GM18858 (cell line): Measurements from ENCODE around the gene AEN.
"Not testable (repeated sequence)": the region's sequence is repeated elsewhere in the genome, so short reads cannot be mapped to it uniquely, and the experiment has no call there.

Experiments
- ATAC-seq: cut with Tn5 transposase; IDR thresholded peaks from one replicate; pipeline ENCODE4 v1.9.1; 2021; ENCODE audit not compliant: unreplicated experiment

AEN gene

DNA sequence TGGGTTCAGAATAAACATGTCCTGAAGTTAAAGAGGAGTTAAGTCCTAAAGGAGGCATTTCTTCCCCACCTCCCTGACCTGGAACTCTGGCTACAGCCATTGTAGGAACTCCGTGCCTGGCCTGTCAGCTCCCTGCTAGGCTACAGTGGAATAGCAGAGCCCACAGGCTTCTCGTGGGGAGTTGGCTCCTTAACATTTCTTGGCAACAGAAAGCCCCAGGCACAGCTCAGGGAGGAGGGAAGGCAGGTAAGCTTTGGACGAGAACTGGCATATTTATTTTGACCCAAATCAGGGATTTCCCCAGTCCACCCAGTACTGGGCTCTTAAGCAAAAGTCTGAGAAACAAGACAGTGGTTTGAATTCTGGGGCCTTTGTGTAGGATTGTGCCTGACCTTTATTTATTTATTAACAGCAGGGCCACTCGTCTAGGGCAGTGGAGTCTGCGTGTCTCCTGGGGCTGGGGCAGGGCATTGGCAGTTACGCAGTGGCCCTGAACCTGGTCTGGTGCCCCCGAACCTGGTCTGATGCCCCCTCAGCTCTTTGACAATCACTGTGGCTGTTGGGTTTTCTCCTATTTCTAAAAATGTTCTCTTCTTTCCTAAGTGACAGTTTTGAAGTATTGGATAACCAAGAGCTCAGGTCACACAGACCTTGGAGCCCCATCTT lies 9.8 kb downstream of the AEN start:
- ATAC-seq, result no peak

DNA sequence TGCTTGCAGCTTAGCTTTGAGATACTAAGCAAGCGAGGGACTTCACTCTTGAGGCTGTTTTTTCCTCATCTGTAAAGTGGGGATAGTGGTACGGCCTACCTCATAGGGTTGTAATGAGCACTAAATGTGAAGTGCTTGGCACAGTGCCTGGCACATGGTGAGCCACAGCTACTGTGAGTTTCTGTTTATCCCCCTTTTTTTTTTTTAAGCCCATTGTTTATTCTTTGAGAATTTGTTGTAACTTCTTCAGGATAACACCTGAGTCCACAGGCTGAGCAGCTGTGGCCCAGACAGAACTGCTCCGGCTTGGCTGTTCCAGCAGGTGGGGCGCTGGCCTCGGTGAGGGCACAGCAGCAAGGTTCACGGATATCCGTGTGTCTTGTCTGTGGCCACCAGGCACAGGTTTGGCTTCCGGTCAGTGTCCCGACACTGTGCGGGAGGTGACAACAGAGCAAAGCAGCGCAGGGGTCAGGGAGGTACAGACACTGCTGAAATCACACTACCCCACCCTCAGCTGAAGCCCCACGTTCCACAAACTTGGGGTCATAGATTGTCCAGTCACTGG lies 10.4 kb downstream of the AEN start:
- no peak for ATAC-seq

DNA sequence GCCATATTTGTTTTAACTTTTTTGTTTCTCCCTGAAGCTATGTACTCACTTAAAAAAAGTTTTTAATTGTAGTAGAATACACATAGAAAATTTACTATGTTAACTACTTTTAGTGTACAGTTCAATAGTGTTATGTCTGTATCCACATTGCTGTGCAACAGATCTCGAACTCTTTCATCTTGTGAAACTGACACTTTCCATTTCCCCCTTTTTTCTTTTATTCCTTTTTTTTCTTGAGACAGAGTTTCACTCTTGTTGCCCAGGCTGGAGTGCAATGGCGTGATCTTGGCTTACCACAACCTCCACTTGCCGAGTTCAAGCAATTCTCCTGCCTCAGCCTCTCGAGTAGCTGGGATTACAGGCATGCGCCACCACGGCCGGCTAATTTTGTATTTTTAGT lies 11.7 kb downstream of the AEN start:
- not testable (repeated sequence) for ATAC-seq

DNA sequence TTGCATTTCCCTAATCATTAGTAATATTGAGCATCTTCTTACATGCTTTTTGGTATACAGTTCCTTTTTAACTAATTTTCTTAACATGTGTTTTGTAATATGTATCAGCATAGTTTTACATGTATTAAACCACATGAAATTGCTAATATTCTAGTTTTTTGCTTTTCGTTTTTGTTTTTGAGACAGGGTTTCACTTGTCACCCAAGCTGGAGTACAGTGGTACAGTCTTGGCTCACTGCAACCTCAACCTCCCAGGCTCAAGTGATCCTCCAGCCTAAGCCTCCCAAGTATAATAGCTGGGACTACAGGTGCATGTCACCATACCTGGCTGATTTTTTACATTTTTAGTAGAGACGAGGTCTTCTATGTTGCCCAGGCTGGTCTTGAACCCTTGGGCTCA lies 13.3 kb downstream of the AEN start:
- ATAC-seq, result no peak

DNA sequence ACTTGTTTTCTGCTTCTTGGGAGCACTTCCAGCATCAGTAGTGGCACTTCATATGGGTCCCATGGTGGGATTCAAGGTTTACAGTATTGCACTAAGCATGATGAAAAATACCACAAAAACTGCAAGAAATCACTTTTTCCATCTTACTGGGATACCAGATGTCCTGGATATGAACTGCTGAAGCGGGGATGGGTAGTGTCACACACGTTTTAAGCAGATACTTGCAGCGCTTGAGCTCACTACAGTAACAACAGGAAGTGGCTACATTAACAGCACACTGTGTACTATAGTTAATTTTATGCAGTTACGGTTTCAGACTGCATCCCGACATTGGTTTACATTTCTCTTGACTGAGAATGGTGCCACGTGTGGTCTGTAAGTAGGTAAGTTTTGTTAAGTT lies 14.2 kb downstream of the AEN start:
- ATAC-seq, result peak; percentile 36

DNA sequence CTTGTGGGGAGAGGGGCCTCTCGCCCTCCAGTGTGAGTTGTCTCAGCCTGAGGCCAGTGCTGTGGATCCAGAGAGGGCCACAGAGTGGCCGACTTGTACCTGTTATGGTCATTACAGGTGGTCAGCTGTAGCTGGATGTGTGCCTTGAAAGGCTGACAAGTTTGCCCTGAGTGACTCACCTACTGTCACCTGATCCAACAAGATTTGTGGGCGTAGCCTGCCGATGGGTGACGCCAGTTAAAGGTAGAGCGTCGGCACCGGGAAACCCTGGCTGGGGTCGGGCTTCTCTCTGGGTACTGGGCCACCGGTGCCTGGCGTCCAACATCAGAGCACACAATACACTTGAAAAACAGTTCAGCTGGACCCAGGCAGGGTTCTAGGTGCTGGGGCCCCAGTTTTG lies 14.9 kb downstream of the AEN start:
- ATAC-seq, result no peak

DNA sequence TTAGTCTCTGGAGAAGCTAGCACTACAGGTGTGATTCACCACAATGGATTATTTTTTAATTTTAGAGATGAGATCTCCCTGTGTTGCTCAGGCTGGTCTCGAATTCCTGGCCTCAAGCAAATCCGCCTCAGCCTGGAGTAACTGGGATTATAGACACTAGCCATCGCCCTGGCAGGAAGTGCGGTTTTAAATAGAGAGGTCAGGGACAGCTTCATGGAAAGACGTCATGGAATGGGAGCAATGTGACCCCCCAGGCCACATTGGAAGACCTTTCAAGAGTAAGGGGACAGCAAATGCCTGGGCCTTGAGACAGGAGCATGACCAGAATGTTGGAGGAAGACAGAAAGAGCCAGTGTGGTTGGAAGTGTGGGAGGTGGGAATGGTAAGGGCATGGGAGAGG lies 15.5 kb downstream of the AEN start:
- no peak for ATAC-seq

DNA sequence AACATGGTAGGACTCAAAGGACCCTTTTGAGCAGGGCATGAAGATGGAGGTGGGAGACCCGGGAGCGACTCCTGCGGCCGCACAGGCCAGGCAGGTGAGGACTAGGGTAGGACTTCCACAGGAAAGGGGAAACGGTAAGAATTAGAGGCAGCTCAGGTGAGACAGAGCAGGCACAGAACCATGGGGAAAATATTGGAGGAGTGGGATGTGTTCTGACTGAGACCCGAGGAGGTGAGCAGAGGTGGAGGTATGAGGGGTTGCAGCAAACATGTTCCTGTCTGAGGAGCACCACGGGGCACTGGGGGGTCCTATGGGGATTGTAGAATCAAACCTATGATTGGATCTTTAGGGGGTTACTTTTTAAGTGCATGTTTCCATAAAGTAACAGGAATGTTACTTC lies 16.3 kb downstream of the AEN start:
- no peak for ATAC-seq

DNA sequence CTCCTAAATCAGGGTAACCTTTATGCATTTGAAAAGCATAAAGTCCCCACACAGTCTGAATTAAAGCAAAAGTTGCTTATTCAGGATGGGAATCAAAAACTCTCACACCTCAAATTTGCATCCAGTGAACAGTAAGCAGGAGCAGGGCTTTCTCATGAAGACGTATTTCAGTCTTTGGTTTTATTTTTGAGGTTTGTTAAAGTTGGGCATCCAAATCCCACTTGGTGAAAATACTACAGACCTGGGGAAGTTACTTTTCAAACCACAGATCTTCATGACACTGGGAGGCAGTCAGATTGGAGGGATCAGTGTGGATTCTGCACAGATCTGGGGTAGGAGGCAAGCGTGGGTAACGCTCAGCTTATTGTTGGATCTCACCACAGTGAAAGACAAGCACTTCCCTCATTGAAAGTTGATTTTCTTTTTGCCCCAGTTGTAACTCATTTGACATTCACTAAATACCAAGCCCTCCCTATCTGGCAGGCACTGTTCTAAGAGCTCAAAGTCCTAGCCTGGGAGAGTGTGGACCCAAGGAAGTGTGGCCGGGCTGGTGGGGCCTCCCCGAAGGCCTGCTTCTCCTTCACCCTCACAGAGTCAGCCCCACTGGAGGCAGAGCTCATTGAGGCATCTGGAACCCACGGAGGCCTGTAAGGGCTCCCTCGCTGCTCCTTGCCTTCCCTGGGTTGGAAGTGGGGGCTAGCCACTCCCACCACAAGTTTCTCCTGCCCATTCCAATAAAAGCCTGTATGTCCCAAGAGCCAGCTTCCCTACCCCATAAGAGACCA lies 16.9 kb downstream of the AEN start:
- no peak for ATAC-seq

DNA sequence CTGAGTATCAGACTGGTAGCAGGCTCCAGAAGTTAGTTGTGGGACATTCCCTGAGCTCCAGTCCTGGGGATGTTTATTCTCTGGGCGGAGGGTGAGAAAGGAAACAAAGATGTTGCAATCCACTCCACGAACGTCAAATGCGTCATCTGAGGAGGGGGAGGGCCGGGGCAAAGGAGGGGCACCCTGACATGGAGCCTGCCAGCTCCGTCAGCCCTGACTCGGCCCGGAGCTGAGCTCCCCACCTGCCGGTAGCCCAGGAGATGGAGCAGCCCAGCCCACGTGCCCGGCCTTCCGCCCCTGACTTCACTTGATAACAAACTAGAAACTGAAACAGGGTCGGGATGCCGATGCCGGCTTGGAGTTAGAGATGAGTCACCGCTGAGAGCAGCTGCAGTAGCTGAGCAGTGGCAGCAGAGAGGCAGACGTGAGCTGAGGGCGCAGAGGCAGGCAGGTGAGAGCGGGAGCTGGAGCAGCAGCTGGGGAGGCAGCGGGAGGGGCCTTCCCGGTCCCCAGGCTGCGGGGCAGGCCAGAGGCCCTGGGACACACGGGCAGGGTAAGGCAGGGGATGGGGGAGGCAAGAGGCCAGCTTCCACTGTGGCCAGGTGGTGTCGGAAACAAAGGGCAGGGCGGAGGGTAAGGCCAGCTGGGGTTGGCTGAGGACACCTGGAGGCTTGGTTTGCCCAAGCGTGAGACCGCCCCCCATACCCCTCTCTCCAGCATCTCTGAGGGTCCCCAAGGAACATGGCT lies 17.7 kb downstream of the AEN start, which contains the start of gene ISG20:
Gene ISG20, plus strand, starts transcription at position 391 of the 747 bp plus-strand sequence. Its CDS starts 351 bp downstream, at position 742.
- peak; percentile 67 for ATAC-seq

DNA sequence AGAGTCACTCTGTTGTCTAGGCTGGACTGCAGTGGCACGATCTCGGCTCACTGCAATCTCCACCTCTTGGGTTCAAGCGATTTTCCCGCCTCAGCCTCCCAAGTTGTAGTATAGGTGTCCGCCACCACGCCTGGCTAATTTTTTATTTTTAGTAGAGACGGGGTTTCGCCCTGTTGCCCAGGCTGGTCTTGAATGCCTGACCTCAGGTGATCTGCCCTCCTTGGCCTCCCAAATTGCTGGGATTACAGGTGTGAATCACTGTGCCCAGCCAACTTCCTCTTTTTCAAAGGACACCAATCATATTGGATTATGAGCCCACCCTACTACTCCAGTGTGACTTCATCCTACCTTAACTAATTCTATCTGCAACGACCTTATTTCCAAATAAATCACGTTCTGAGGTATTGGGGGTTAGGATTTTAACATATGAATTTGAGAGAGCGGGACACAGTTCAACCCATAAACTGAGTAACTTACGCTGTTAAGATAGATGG lies 20.9 kb downstream of the AEN start:
- no peak for ATAC-seq

DNA sequence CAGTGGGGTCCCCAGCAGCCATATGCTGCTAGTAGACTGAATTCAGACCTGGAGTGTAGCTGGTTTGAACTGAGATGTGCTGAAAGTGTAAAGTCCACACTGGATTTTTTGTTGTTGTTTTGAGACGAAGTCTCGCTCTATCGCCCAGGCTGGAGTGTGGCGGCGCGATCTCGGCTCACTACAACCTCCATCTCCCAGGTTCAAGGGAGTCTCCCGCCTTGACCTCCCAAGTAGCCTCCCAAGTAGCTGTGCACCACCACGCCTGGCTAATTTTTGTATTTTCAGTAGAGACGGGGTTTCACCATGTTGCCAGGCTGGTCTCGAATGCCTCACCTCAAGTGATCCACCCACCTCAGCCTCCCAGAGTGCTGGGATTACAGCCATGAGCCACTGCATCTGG lies 21.4 kb downstream of the AEN start:
- not testable (repeated sequence) for ATAC-seq

DNA sequence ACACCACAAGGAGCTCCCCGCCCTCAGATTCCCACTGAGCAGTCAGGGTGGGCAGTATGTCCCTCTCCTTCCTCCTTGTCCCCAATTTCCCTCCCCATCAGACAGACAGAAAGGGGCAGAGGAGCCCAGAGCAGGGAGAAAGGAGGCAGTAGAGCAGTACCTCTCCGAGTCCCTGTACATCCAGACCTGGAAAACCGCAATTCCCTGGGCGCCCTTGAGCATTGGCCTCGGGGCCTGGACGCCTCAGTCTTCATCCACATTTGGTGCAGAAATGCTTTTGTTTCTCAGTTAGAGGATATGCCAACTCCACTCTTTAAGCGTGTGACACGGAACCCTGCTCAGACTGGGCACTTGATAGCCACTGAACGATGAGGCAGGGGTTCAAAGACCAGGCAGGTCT lies 23.6 kb downstream of the AEN start:
- no peak for ATAC-seq

DNA sequence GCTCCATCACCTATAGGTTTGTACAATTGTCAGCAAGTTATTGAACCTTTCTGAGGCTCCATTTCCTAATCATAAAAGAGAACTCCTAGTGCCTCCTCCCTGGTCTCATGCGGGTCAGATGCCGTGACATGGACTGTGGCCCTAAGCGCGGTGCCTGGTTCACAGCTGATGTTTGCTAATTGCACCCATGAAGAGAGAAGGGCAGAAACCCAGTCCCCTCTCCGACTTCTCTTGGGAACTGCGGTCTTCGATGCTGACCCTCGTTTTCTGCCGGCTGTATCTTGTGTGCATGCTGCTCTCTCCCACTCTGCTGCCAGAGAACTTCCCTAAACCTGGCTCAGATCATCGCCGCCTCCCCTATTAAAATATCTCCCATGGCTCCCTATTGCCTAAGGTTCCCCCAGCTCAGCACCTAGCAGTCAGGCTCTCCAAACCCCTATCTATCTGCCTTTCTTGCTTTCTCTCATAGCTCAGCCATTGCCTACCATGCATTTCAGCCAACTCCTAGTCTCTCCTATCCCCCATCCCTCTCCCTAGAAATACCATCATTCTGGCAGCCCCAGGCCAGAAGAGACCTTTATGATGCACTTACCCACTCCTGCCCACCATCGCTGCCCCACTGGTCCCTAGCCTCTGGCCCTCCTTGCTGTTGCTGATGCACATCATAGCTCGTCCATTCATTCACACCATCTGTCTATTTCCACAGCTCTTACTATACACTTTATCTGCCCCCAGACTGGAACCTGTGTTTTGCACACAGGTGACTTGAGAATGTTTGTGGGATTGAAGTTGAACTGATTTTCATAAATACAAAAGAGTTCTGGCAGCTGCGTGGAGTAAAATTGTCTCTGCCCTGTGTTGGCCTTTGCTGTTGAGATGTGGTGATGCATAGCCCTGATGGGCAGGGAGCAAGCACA lies 24.3 kb downstream of the AEN start:
- ATAC-seq, result no peak

DNA sequence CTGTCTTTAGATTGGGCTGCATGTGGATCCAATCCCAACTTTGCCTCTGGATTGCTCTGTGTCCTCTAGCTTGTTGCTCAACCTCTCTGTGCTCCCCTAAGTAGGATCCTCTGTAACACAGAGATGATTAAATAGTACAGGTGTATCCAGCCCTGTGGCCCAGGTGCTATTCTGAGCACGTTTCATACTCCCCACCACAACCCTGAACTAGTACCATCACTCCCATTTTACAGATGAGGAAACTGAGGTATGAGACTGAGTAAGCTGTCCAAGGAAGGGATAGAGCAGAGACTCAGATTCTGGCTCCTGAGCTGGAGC lies 24.9 kb downstream of the AEN start:
- no peak for ATAC-seq

DNA sequence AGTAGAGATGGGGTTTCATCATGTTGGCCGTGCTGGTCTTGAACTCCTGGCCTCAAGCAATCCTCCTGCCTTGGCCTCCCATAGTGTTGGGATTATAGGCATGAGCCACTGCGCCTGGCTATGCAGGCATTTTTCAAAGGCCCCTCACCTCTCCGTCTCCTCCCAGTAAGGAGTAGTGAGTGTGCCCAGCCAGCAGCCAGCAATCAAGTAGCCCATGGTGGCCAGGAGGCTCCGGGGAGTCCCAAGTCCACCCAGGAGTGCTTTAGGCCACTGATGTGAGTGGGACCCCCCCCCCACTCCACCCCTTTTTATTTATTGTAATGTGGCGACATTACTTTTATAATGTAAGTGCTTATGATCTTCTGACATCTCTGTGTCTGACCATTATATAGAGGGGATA lies 25.8 kb downstream of the AEN start:
- ATAC-seq, result no peak

DNA sequence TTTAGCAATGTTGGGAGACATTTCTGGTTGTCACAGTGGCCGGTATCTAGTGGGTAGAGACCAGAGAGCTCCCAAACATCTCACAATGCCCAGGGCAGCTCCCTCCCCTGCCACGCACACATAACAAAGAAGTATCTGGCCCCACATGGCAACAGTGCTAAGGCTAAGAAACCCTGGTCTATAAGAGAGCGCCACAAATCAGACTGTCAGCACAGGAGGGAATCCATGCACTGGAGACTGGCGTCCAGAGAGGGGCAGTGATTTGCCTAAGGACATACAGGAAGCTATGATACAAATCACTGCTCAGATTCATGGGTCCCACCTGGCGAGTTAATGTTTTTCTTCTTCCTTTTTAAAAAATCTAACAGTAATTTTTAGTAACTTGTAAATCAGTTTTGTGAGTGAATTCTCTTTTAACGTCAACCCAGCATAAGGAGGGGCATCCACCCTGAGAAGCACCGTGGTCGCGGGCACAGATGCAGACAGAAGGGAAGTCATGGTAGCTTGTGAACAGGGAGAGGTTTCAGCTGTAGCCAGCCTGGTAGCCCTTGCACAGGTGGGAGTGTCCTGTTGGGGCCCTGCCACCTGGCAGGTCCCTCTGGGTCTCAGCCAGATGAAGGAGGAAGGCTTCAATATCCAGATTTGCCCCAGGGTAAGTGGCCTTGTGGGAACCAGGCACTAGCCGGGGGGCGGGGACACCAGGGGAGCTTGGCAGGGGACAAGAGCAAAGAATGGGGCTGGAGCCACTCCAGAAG lies 26.4 kb downstream of the AEN start:
- ATAC-seq, result no peak

DNA sequence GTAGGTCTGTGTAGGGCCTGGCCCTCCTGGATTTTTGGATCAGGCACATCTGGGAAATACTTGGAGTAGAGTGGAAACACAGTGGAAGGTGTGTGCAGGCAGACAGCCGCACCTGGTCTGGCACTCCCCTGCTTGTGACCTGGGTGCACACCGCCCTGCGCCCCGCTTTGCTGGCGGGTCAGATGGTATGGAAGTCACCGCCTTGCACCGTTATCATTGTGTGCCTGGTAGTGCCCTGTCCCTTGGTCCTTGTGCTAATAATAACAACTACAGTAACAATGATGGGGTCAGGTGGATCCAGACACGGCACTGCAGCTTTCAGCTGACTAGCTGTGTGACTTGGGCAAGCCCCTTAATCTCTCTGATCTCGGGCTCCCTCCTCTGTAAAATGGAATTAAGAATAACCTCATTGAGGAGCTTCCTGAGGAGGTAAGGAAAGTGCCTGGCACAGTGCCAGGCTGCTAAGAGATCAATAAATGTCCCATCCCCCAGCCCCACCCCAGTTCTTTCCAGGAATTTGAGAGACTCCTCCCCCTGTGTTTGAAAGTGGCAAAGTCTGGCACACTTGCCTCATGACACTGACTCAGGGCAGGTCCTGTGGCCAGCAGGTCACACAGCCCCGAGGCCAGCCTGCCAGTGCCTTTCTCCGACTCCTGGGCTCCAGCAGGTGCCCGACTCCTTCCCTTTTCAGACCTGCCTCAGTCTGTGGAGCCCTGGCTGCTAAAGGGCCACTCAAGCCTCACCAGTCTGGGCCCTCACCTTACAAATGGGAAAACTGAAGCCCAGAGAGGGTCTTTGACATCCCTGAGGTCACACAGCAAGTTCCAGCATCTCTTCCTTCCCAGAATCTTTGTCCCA lies 27.4 kb downstream of the AEN start:
- ATAC-seq, result no peak

DNA sequence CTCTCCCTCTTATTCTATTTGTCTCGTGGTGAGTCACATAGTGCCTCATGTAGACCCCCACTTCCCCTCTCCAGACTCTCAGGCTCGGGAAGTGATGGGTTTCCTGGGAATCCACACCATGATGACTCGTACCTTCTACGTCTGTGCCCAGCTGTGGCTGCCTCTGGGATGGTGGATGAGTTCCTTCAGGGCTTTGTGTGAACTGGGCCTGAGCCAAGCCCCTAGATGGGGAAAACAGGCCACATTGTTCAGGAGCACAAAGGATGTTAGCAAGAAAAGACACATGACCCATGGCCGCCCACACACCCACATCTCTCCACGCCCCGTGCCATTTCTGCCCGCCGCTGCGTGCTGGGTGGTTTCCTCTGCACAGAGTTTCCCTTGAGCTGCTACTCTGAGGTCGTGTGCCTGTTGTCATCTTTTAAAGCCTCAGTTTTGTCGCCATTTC lies 28.2 kb downstream of the AEN start:
- ATAC-seq, result peak; percentile 84
